Mucosa of descending colon (tissue), 3 donors: ENCODE results near the gene CLTCL1. TPM values are rescaled to one million over a fixed set of nuclear protein-coding genes. Genes with fewer than 3 reads are reported as not detected.

Experiments
- ATAC-seq: fragments of 200-7000 bp; cut with Tn5 transposase; one replicate; pipeline ENCODE4 v1.9.1; 2020; ENCODE audit warnings: mild to moderate bottlenecking, moderate library complexity
- DNase-seq, 3 donors: peaks; one replicate each; pipeline ENCODE4 v3.0.0-alpha.2; 2020
- H3K36me3 ChIP-seq: fragments of 200-600 bp; one replicate; pipeline ENCODE4 v1.8.0; 2021; ENCODE audit warnings: low read depth, mild to moderate bottlenecking
- H3K4me1 ChIP-seq: fragments of 200-600 bp; one replicate; pipeline ENCODE4 v1.8.0; 2021; ENCODE audit warnings: low read depth, mild to moderate bottlenecking
- H3K4me3 ChIP-seq: fragments of 200-600 bp; one replicate; pipeline ENCODE4 v1.8.0; 2021; ENCODE audit warnings: mild to moderate bottlenecking
- H3K9me3 ChIP-seq: fragments of 200-600 bp; one replicate; pipeline ENCODE4 v1.8.0; 2021; ENCODE audit warnings: mild to moderate bottlenecking
- intact Hi-C, 2 donors: fragments of 100-400 bp; cut with DNase I in 1 of 2; cut with micrococcal nuclease in 1 of 2; formaldehyde crosslinking; loops; one replicate each; pipeline versions ENCODE4 v1.11.0 to v1.11.1; 2022; cut with DNase I, micrococcal nuclease
- total RNA-seq, 3 donors: library from RNA; stranded (reverse); fragmentation: NEBNext Ultra II Directional in 2 of 3; extraction: Animal tissue kit (Norgen Biotek cat#: 25700) in 2 of 3; gene quantifications; one replicate each; pipeline versions ENCODE4 v1.2.1 to v1.2.4, GENCODE V29; 2021 to 2023
- TF ChIP-seq, protein P1 (sequence below): fragments of 200-600 bp; IDR thresholded peaks from one replicate; pipeline ENCODE4 v1.8.0; 2022; ENCODE audit warnings: antibody characterized with exemption, mild to moderate bottlenecking
- donor health status: DM: no; HTN: no; CAD: no; lungs with moderate emphysema.
- donor health status: DM: no; HTN: no; CAD: no.
- donor health status: DM: no; HTN: yes; CAD: no.

The CLTCL1 gene
- total RNA-seq, 3 donors from 2014 or later: 3.0 to 5.9 (median 5.7) TPM

DNA sequence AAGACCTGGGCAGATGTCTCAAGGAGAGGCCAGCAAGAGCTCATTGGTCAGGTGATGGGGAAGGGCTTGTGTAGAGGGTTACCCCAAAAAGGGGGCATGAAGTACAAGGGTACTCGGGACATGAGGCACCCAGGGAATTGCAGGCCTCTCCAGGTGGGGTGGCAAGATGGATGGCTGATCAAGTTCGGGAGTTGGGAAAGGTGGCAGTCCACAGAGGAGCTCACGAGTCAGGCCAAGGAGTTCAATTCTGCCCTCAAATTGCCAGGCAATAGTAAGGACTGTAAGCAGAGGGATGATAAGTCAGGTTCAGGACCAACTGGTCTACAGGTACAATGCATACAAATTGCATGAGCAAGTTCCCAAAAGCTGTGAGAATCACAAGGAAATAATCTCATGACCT is 70.7 kb downstream of the CLTCL1 start:
- Histone ChIP-seq H3K4me3 (no peak overlapping the region), H3K4me1 (peaks cover 3% of the 10 kb centered on the region), H3K36me3 (no peaks in the 10 kb centered on the region), H3K9me3 (no peaks in the 10 kb centered on the region)
- ATAC-seq (no peak), DNase-seq (no peak)
- TF ChIP-seq, protein P1, sequence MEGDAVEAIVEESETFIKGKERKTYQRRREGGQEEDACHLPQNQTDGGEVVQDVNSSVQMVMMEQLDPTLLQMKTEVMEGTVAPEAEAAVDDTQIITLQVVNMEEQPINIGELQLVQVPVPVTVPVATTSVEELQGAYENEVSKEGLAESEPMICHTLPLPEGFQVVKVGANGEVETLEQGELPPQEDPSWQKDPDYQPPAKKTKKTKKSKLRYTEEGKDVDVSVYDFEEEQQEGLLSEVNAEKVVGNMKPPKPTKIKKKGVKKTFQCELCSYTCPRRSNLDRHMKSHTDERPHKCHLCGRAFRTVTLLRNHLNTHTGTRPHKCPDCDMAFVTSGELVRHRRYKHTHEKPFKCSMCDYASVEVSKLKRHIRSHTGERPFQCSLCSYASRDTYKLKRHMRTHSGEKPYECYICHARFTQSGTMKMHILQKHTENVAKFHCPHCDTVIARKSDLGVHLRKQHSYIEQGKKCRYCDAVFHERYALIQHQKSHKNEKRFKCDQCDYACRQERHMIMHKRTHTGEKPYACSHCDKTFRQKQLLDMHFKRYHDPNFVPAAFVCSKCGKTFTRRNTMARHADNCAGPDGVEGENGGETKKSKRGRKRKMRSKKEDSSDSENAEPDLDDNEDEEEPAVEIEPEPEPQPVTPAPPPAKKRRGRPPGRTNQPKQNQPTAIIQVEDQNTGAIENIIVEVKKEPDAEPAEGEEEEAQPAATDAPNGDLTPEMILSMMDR: no peak
- intact Hi-C loops: no loop called here

DNA sequence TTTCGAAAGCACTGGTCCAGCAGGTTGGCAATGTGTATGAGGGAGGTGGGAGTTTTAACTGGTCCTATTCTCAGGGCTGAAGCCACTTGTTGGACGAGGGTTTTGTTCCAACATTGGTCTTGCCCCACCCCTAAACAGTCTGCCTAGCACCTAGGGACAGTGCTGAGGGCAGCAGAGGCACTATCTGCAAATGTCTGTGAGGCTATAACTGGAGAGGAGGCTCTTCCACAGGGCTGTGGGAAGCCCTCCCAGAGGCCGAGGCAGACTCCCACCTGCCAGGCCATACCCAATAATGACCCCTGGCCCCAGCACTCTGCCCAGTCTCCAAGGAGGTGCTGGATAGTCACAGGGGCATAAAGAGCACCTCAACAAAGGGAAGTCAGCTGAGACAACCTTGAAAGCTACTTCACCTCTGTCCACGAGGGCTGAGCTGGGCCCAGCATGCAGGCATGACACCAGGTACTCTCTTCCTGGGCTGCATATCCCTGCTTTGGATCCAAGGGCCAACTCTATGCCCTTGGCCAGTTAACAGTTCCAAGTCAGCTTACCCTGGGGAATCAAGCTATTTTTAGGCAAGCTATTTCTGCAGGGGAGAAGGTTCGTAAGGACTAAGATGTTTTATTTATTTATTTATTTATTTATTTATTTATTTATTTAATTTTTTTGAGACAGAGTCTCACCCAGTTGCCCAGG is 72.8 kb downstream of the CLTCL1 start:
- peaks cover 3% of the 10 kb centered on the region for H3K4me1 ChIP-seq
- TF ChIP-seq, protein P1: no peak
- peak; percentile 30 for ATAC-seq
- no peak for DNase-seq
- no peaks in the 10 kb centered on the region for H3K36me3 ChIP-seq
- H3K4me3 ChIP-seq: no peak overlapping the region
- intact Hi-C loops: no loop called here
- no peaks in the 10 kb centered on the region for H3K9me3 ChIP-seq

DNA sequence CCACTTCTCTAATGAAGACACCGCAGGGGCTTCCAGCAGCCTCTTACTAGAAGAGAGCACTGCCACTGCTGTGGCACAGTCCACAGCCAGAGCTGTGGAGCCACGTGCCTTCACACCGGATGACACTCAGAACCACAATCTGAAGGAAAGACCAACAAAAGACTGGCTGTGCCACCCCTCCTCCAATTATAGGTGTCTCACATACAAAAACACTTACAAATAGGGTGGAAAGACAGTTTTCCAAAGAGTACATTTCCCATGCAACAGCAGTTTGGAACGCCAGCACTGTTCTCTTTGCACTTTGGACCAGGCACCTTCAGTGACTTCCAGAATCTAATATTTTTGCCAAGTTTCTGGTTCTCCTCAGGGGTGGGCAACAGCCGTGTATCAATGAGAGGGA is 74.9 kb downstream of the CLTCL1 start:
- ATAC-seq (no peak), DNase-seq (no peak)
- TF ChIP-seq, protein P1: no peak
- intact Hi-C loops: no loop called here
- Histone ChIP-seq H3K36me3 (no peaks in the 10 kb centered on the region), H3K9me3 (no peaks in the 10 kb centered on the region), H3K4me3 (no peak overlapping the region), H3K4me1 (peaks cover 3% of the 10 kb centered on the region)

DNA sequence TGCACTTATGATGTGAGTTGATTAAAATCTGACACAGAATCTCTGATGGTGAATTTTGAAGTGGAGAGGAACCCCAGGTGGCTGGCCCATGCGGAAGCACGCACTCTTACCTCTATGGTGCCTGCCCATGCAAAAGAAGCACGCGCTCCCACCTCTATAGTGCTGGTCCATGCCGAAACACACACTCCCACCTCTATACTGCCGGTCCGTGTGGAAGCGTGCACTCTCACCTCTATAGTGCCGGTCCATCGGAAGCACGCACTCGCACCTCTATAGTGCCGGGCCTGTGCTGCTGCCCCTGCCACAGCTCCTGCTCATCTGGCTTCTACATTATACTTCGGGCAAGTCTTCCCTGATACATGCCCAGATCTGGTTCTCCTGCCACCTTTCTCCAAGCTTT is 76.2 kb downstream of the CLTCL1 start:
- H3K4me3 ChIP-seq: no peak overlapping the region
- H3K36me3 ChIP-seq: no peaks in the 10 kb centered on the region
- peaks cover 3% of the 10 kb centered on the region for H3K4me1 ChIP-seq
- no peaks in the 10 kb centered on the region for H3K9me3 ChIP-seq
- ATAC-seq: no peak
- TF ChIP-seq, protein P1: no peak
- intact Hi-C loops: no loop called here
- DNase-seq: no peak

DNA sequence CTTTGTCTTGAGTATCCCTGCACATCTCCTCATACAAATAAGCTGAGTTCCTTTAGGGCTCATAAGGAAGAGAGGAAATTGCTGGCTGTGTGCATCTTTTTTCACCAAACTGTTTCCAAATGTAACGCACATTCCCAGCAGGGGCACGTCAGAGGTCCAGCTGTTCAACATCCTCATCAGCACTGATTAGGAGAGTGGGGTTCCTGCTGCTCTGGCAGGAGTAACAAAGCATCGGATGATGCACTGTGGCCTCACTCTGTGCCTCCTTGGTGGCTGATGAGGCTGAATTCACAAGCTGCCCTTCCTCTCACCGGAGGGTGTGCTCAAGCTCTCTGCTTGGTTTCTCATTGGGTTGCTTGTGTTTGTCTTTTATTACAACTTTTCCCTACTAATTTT is 77.4 kb downstream of the CLTCL1 start:
- H3K4me3 ChIP-seq: no peak overlapping the region
- TF ChIP-seq, protein P1: no peak
- ATAC-seq (no peak), DNase-seq (no peak)
- H3K36me3 ChIP-seq: no peaks in the 10 kb centered on the region
- H3K9me3 ChIP-seq: no peaks in the 10 kb centered on the region
- H3K4me1 ChIP-seq: peaks cover 3% of the 10 kb centered on the region
- intact Hi-C loops: no loop called here
